Fibroblast of pulmonary artery (primary cell): ENCODE measurements around the gene DNAJB8.

Source experiments
- DNase-seq: peaks from one replicate; pipeline ENCODE4 v3.0.0-alpha.2; 2010; ENCODE audit warnings: low read depth
- H3K4me3 ChIP-seq: replicated peaks from 2 replicates; pipeline ENCODE4 v1.5.1; 2011; ENCODE audit warnings: low read depth, mild to moderate bottlenecking, control low read depth, low read length, moderate library complexity
- CTCF ChIP-seq: IDR thresholded peaks from 2 replicates; pipeline ENCODE4 v1.5.1; 2011; ENCODE audit warnings: mild to moderate bottlenecking, control low read depth, low read length, inconsistent platforms; ENCODE audit errors: missing control alignments

Gene DNAJB8

GRCh38 chr3:128498901-128499530, 32.3 kb upstream of the DNAJB8 start:
- no peak for DNase-seq
- no peak for TF ChIP-seq CTCF

GRCh38 chr3:128498127-128498626, 31.5 kb upstream of the DNAJB8 start:
- peak overlapping the region; percentile 56 for H3K4me3 ChIP-seq
- no peak for TF ChIP-seq CTCF
- no peak for DNase-seq

More at GRCh38 chr3:128498901-128499530, 32.3 kb upstream of the DNAJB8 start:
- H3K4me3 ChIP-seq: no peak overlapping the region

DNA sequence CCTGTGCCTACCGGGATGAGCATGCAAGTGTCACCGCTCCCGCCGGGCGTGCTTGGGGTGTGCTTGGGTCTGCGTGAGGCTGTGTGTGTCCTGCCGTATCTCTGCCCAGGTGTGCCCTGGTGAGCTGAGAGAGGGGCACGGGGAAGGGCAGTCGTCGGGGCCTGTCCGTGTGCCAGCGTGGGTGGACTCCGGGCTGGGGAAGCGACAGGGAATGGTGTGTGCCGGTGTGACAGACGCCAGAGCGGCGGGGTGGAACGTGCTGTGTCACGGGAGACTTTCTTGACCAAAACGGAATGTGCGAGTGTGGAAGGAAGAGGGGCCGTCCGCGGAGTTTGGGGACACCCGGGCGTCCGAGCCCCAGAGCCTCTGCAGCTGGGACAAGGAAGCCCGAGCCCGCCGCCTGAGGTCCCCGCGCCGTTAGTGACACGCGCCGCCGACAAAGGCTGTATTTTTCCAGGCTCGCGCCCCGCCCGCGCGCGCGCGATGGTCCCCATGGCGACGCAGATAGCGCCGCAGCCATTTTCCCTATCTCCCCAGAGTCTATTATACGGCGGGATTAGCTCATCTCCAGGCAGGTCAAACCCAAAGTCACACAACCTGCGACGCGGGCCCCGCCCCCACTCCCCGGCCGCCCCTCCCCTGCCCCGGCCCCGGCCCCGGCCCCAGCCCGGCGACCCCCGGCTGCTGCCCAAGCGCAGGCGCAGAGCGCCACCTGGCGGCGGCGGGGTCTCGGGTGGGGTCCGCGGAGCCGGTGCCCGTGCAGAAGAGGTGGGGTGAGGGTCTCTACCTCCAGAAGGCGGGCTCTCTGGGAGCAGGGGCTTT, 30.8 kb upstream of the DNAJB8 start:
- DNase-seq: peak; percentile 38
- peak overlapping the region; percentile 56 for H3K4me3 ChIP-seq
- peak; percentile 51 for TF ChIP-seq CTCF

DNA sequence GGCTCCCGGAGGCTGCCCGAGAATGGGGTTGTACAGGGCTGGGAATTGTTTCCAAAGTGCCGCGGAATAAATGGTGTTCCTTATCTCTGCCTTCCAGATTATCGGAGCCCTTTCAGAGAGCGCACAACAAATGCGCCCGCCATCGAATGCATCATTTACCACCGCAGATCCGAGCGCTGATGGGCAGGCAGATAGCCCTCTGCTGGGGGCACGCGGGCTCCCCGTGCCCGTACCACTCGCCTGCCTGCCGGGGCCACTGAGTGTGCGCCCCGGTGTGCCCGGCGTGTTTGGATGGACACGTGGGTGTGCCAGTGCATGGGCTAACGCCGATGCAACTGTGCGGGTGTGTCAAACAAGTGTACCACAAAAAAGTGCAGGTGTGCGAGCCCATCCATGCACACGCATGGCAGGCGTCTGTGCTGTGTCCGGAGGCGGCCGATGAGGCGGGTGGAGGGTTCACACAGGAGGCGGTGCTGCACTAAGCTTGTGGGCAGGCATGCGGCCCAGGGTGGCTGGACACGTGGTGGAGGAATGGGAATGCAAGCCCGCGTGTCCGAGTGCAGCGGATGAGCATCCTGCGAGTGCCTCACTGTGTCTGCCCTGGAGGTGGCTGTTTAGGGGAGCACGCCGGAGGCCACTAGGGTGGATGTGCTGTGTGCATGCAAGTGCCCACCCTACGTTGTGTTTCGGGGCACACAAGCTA, 30.1 kb upstream of the DNAJB8 start:
- H3K4me3 ChIP-seq: no peak overlapping the region
- DNase-seq: no peak
- no peak for TF ChIP-seq CTCF

- no peak for DNase-seq
- H3K4me3 ChIP-seq: no peak overlapping the region
- TF ChIP-seq CTCF: no peak
Measured at GRCh38 chr3:128496019-128496601, 29.4 kb upstream of the DNAJB8 start.

GRCh38 chr3:128495435-128495970, 28.8 kb upstream of the DNAJB8 start:
- no peak overlapping the region for H3K4me3 ChIP-seq
- TF ChIP-seq CTCF: no peak
- DNase-seq: no peak
